IMR-90 (cell line): ENCODE results near the gene HES4. TPM values are rescaled to one million over a fixed set of nuclear protein-coding genes. Genes with fewer than 3 reads are reported as not detected.

Experiments
- ATAC-seq: fragments of 200-7000 bp; cut with Tn5 transposase; 2 replicates; pipeline ENCODE4 v1.9.1; 2020; ENCODE audit warnings: low read depth, mild to moderate bottlenecking, moderate library complexity
- BruUV-seq: library from RNA; stranded (reverse); fragments of 400-500 nt; replicated peaks from 2 replicates; lab custom pipeline; 2021; lab: Mats Ljungman, UMichigan
- CTCF ChIA-PET: fragments of 300-600 bp; formaldehyde crosslinking; extraction: SDS; loops from one replicate; lab custom pipeline; 2021; ENCODE audit warnings: antibody characterized with exemption; lab: Yijun Ruan, JAX
- POLR2A ChIA-PET: fragments of 300-600 bp; sonication (Branson Sonifier 250); formaldehyde crosslinking; loops from one replicate; lab custom pipeline; 2022; ENCODE audit warnings: antibody characterized with exemption; ENCODE audit not compliant: unreplicated experiment; lab: Charles Lee
- DNase-seq: peaks from one replicate; pipeline ENCODE4 v3.0.0; 2013
- H2AFZ ChIP-seq: replicated peaks from 2 replicates; pipeline ENCODE3; 2013; ENCODE audit warnings: low read length, mild to moderate bottlenecking; ENCODE audit not compliant: poor library complexity
- H2AK5ac ChIP-seq: 2 replicates; pipeline ENCODE4 v1.6.1; 2013; ENCODE audit warnings: low read depth, low read length, inconsistent platforms
- H2AK9ac ChIP-seq: replicated peaks from 2 replicates; pipeline ENCODE3; 2013; ENCODE audit warnings: mild to moderate bottlenecking, low read depth, low read length, moderate library complexity; ENCODE audit not compliant: poor library complexity
- H2BK120ac ChIP-seq: 2 replicates; pipeline ENCODE4 v1.6.1; 2013; ENCODE audit warnings: low read depth, low read length, inconsistent platforms
- H2BK15ac ChIP-seq: 3 replicates; pipeline ENCODE4 v1.6.1; 2013; ENCODE audit warnings: low read depth, low read length, inconsistent platforms
- H2BK20ac ChIP-seq: 2 replicates; pipeline ENCODE4 v1.6.1; 2013; ENCODE audit warnings: low read depth, mild to moderate bottlenecking, inconsistent platforms, low read length, moderate library complexity
- H2BK5ac ChIP-seq: 2 replicates; pipeline ENCODE4 v1.6.1; 2013; ENCODE audit warnings: mild to moderate bottlenecking, low read depth, low read length, inconsistent platforms; ENCODE audit not compliant: poor library complexity, severe bottlenecking
- H3K14ac ChIP-seq: replicated peaks from 2 replicates; pipeline ENCODE4 v1.6.1; 2013; ENCODE audit warnings: low read depth, low read length, inconsistent platforms
- H3K18ac ChIP-seq: 2 replicates; pipeline ENCODE4 v1.6.1; 2013; ENCODE audit warnings: low read depth, low read length, control low read depth
- H3K23ac ChIP-seq: 2 replicates; pipeline ENCODE4 v1.6.1; 2013; ENCODE audit warnings: low read depth, low read length, inconsistent platforms
- H3K27ac ChIP-seq: 2 replicates; pipeline ENCODE4 v1.5.1; 2013; ENCODE audit warnings: mild to moderate bottlenecking, control low read depth, low read length; ENCODE audit not compliant: insufficient read depth
- H3K27me3 ChIP-seq: 2 replicates; pipeline ENCODE4 v1.6.1; 2013; ENCODE audit warnings: low read length; ENCODE audit not compliant: control insufficient read depth, insufficient read depth
- H3K36me3 ChIP-seq: 2 replicates; pipeline ENCODE4 v1.6.1; 2013; ENCODE audit warnings: low read length, mixed read lengths; ENCODE audit not compliant: control insufficient read depth, insufficient read depth
- H3K4ac ChIP-seq: 2 replicates; pipeline ENCODE4 v1.6.1; 2013; ENCODE audit warnings: low read depth, low read length, inconsistent platforms
- H3K4me1 ChIP-seq: 2 replicates; pipeline ENCODE4 v1.6.1; 2013; ENCODE audit warnings: low read length, mixed read lengths; ENCODE audit not compliant: control insufficient read depth, insufficient read depth
- H3K4me2 ChIP-seq: 2 replicates; pipeline ENCODE4 v1.6.1; 2013; ENCODE audit warnings: low read depth, mild to moderate bottlenecking, control low read depth, low read length, moderate library complexity
- H3K4me3 ChIP-seq: 2 replicates; pipeline ENCODE4 v1.5.1; 2013; ENCODE audit warnings: low read depth, mild to moderate bottlenecking, control low read depth, low read length, moderate library complexity; ENCODE audit not compliant: insufficient read depth
- H3K56ac ChIP-seq: 2 replicates; pipeline ENCODE4 v1.6.1; 2013; ENCODE audit warnings: low read length, inconsistent platforms; ENCODE audit not compliant: insufficient read depth; ENCODE audit errors: extremely low read depth
- H3K79me1 ChIP-seq, 2 experiments: 2 replicates each; pipeline ENCODE4 v1.6.1; 2013; ENCODE audit warnings: low read length in 2 of 2, inconsistent platforms in 1 of 2, low read depth in 1 of 2
- H3K9ac ChIP-seq: 2 replicates; pipeline ENCODE4 v1.6.1; 2013; ENCODE audit warnings: low read depth, low read length, control low read depth
- H3K9me1 ChIP-seq: 2 replicates; pipeline ENCODE4 v1.6.1; 2013; ENCODE audit warnings: low read length, inconsistent platforms; ENCODE audit not compliant: insufficient read depth
- H3K9me3 ChIP-seq: 2 replicates; pipeline ENCODE4 v1.6.1; 2013; ENCODE audit warnings: low read length; ENCODE audit not compliant: control insufficient read depth, insufficient read depth
- H4K20me1 ChIP-seq: 2 replicates; pipeline ENCODE4 v1.6.1; 2013; ENCODE audit warnings: low read length, inconsistent platforms; ENCODE audit not compliant: insufficient read depth
- H4K5ac ChIP-seq: 2 replicates; pipeline ENCODE4 v1.6.1; 2013; ENCODE audit warnings: mild to moderate bottlenecking, low read depth, low read length, control low read depth
- H4K8ac ChIP-seq, 2 experiments: 2 replicates each; pipeline ENCODE4 v1.6.1; 2013; ENCODE audit warnings: low read depth in 2 of 2, low read length in 2 of 2, control low read depth in 1 of 2, inconsistent platforms in 1 of 2
- H4K91ac ChIP-seq: 2 replicates; pipeline ENCODE4 v1.6.1; 2013; ENCODE audit warnings: low read depth, low read length, inconsistent platforms; ENCODE audit not compliant: insufficient read depth
- CEBPB ChIP-seq: IDR thresholded peaks from 2 replicates; pipeline ENCODE4 v1.6.1; 2012; ENCODE audit warnings: low read depth, low read length, improper control_type of control experiment
- CHD1 ChIP-seq: IDR thresholded peaks from 2 replicates; pipeline ENCODE4 v1.6.1; 2012; ENCODE audit warnings: low read depth, low read length, improper control_type of control experiment
- MXI1 ChIP-seq: IDR thresholded peaks from 2 replicates; pipeline ENCODE4 v1.6.1; 2012; ENCODE audit warnings: low read depth, mild to moderate bottlenecking, low read length, moderate library complexity, borderline replicate concordance
- RCOR1 ChIP-seq: IDR thresholded peaks from 2 replicates; pipeline ENCODE4 v1.6.1; 2012; ENCODE audit warnings: mild to moderate bottlenecking, low read length, improper control_type of control experiment; ENCODE audit not compliant: insufficient replicate concordance
- RFX5 ChIP-seq: IDR thresholded peaks from 2 replicates; pipeline ENCODE4 v1.8.0; 2012; ENCODE audit warnings: low read depth, mild to moderate bottlenecking, low read length, moderate library complexity
- WGBS, 2 experiments: methylation state at CpG; one replicate each; pipeline versions ENCODE4 v1.1.5 to v1.1.7; 2013; ENCODE audit warnings: missing lambda C conversion rate in 2 of 2; ENCODE audit not compliant: insufficient read length in 1 of 2; ENCODE audit errors: extremely low coverage in 2 of 2; 5-methylcytosine and 5-hydroxymethylcytosine counted together
- dilution Hi-C: fragments of 300-500 bp; cut with HindIII; formaldehyde crosslinking; loops from one replicate; pipeline ENCODE4 v1.14.3; 2018; ENCODE audit warnings: low sequenced_read_pairs; ENCODE audit not compliant: unreplicated experiment
- in situ Hi-C: fragments of 300-500 bp; cut with MboI; formaldehyde crosslinking; loops from 3 replicates; pipeline ENCODE4 v1.14.3; 2019; ENCODE audit warnings: low sequenced_read_pairs, inconsistent platforms, mixed read lengths
- intact Hi-C: fragments of 100-400 bp; cut with micrococcal nuclease; formaldehyde crosslinking; loops from 2 replicates; pipeline ENCODE4 v1.10.0; 2022
- polyA plus RNA-seq, 3 experiments: library from polyadenylated mRNA; depleted of rRNA; stranded (reverse); fragments of >200 nt; gene quantifications; 2 replicates each; pipeline ENCODE4 v1.2.3, GENCODE V29; 2012; ENCODE audit warnings: low replicate concordance in 1 of 3
- total RNA-seq: library from RNA; depleted of rRNA; stranded (reverse); fragments of >200 nt; gene quantifications from 2 replicates; pipeline ENCODE4 v1.2.3, GENCODE V29; 2012
- TF ChIP-seq, protein P1 (sequence below): fragments of 150-350 bp; IDR thresholded peaks from 2 replicates; pipeline ENCODE4 v1.6.1; 2016; ENCODE audit warnings: low read depth, mild to moderate bottlenecking, low read length, moderate library complexity, borderline replicate concordance
- TF ChIP-seq, protein P2 (sequence below): conservative IDR thresholded peaks from 2 replicates; pipeline ENCODE4 v1.5.1; 2012; ENCODE audit warnings: mild to moderate bottlenecking, low read depth, low read length, improper control_type of control experiment

HES4 gene
- total and polyA plus RNA-seq, 2 of the 4 experiments (the other 2 are of a cell fraction): 1.4 to 11.7 TPM

DNA sequence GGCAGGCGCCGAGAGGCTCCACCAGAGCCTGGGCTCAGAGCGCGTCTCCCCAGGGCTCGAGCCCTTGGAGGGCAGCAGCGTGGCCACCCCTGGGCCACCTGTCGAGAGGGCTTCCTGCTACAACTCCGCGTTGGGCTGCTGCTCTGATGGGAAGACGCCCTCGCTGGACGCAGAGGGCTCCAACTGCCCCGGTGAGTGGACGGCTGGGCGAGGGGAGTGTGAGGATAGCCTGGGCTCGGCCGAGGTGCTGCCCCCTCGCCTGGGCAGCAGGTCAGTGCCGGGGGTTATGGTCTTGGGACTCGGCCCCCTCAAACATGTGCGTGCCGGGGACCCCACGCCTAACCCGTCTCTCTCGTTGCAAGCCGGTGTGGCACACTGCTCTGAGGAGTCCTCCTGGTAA, 46.9 kb upstream of the HES4 start:
- H3K9ac ChIP-seq: no peak overlapping the region
- CTCF ChIA-PET: no interaction called here
- H2AK5ac ChIP-seq: no peak overlapping the region
- H2AFZ ChIP-seq: no peak overlapping the region
- intact Hi-C loops (no loop called here), in situ Hi-C loops (no loop called here), dilution Hi-C loops (no loop called here)
- no peaks in the 10 kb centered on the region for H3K27me3 ChIP-seq
- no peak overlapping the region for H2BK5ac ChIP-seq
- no peak overlapping the region for H4K8ac ChIP-seq
- no peak overlapping the region for H3K14ac ChIP-seq
- no peaks in the 10 kb centered on the region for H3K9me1 ChIP-seq
- H4K91ac ChIP-seq: no peak overlapping the region
- H3K4me1 ChIP-seq: no peaks in the 10 kb centered on the region
- H2BK20ac ChIP-seq: no peak overlapping the region
- TF ChIP-seq CEBPB (no peak), RFX5 (no peak), CHD1 (no peak), RCOR1 (no peak), MXI1 (no peak)
- TF ChIP-seq, protein P1, sequence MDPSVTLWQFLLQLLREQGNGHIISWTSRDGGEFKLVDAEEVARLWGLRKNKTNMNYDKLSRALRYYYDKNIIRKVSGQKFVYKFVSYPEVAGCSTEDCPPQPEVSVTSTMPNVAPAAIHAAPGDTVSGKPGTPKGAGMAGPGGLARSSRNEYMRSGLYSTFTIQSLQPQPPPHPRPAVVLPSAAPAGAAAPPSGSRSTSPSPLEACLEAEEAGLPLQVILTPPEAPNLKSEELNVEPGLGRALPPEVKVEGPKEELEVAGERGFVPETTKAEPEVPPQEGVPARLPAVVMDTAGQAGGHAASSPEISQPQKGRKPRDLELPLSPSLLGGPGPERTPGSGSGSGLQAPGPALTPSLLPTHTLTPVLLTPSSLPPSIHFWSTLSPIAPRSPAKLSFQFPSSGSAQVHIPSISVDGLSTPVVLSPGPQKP: no peak
- TF ChIP-seq, protein P2, sequence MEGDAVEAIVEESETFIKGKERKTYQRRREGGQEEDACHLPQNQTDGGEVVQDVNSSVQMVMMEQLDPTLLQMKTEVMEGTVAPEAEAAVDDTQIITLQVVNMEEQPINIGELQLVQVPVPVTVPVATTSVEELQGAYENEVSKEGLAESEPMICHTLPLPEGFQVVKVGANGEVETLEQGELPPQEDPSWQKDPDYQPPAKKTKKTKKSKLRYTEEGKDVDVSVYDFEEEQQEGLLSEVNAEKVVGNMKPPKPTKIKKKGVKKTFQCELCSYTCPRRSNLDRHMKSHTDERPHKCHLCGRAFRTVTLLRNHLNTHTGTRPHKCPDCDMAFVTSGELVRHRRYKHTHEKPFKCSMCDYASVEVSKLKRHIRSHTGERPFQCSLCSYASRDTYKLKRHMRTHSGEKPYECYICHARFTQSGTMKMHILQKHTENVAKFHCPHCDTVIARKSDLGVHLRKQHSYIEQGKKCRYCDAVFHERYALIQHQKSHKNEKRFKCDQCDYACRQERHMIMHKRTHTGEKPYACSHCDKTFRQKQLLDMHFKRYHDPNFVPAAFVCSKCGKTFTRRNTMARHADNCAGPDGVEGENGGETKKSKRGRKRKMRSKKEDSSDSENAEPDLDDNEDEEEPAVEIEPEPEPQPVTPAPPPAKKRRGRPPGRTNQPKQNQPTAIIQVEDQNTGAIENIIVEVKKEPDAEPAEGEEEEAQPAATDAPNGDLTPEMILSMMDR: no peak
- no peak overlapping the region for H4K5ac ChIP-seq
- H2AK9ac ChIP-seq: no peak overlapping the region
- H2BK120ac ChIP-seq: no peak overlapping the region
- peaks cover 7% of the 10 kb centered on the region for H4K20me1 ChIP-seq
- BruUV-seq: no TSS peak
- peaks cover 0 to 13% of the 10 kb centered on the region in 2 experiments; a peak in 1 of 4 replicates for H3K79me1 ChIP-seq
- no peak overlapping the region for H2BK15ac ChIP-seq
- H3K27ac ChIP-seq: no peak overlapping the region
- H3K9me3 ChIP-seq: no peaks in the 10 kb centered on the region
- WGBS, 2 experiments: 97% methylated on average over 26 of the region's 26 CpGs; no CpG with 5 or more reads in 1 of the 2 experiments
- no peak for ATAC-seq
- no peak overlapping the region for H3K4ac ChIP-seq
- no peak overlapping the region for H3K4me3 ChIP-seq
- DNase-seq: no peak
- no peak overlapping the region for H3K4me2 ChIP-seq
- H3K56ac ChIP-seq: no peak overlapping the region
- H3K36me3 ChIP-seq: peaks cover 74% of the 10 kb centered on the region
- no peak overlapping the region for H3K18ac ChIP-seq
- POLR2A ChIA-PET: no interaction called here
- H3K23ac ChIP-seq: no peak overlapping the region
